Kidney (tissue), 14 donors: ENCODE results near the gene SKI. TPM values are rescaled to one million over a fixed set of nuclear protein-coding genes. Genes with fewer than 3 reads are reported as not detected.

Experiments
- DNase-seq, 5 donors: peaks; one replicate each; pipeline ENCODE4 v3.0.0-alpha.2; 2013 to 2020
- FAIRE-seq: peaks from 2 replicates; lab custom pipeline; 2012; peaks lifted over from hg19 to GRCh38; lab: Jason Lieb, UNC
- H3K27ac ChIP-seq, 2 donors: one replicate each; pipeline ENCODE4 v1.7.0; 2013; ENCODE audit warnings: low read depth in 2 of 2, low read length in 2 of 2, inconsistent platforms in 1 of 2
- H3K27me3 ChIP-seq: one replicate; pipeline ENCODE4 v1.7.1; 2013; ENCODE audit warnings: low read length, inconsistent platforms; ENCODE audit not compliant: control insufficient read depth, insufficient read depth
- H3K36me3 ChIP-seq, 3 donors: one replicate each; pipeline versions ENCODE4 v1.7.0 to v1.7.1; 2013; ENCODE audit warnings: low read length in 3 of 3, control low read depth in 1 of 3, inconsistent platforms in 1 of 3; ENCODE audit not compliant: insufficient read depth in 3 of 3, control insufficient read depth in 2 of 3
- H3K4me1 ChIP-seq, 3 donors: one replicate each; pipeline versions ENCODE4 v1.7.0 to v1.7.1; 2013; ENCODE audit warnings: low read length in 3 of 3, inconsistent platforms in 1 of 3, low read depth in 1 of 3; ENCODE audit not compliant: control insufficient read depth in 2 of 3, insufficient read depth in 2 of 3
- H3K4me3 ChIP-seq, 3 donors: one replicate each; pipeline versions ENCODE4 v1.7.0 to v1.8.1; 2013; ENCODE audit warnings: low read length in 3 of 3, control low read depth in 1 of 3, inconsistent platforms in 1 of 3
- H3K9ac ChIP-seq, 3 donors: one replicate each; pipeline versions ENCODE4 v1.7.0 to v1.7.1; 2013; ENCODE audit warnings: low read length in 3 of 3, control low read depth in 1 of 3, inconsistent platforms in 1 of 3
- H3K9me3 ChIP-seq, 3 donors: one replicate each; pipeline versions ENCODE4 v1.7.0 to v1.7.1; 2013; ENCODE audit warnings: low read length in 3 of 3, control low read depth in 1 of 3, inconsistent platforms in 1 of 3; ENCODE audit not compliant: control insufficient read depth in 2 of 3, insufficient read depth in 1 of 3
- intact Hi-C: fragments of 100-400 bp; cut with DNase I; formaldehyde crosslinking; loops from one replicate; pipeline ENCODE4 v1.11.1; 2022
- polyA plus RNA-seq: library from polyadenylated mRNA; stranded (reverse); fragments of 350-450 nt; fragmentation: Illumina TruSeq; extraction: RNeasy Lipid Tissue Mini Kit (QIAGEN cat#74804); gene quantifications from one replicate; pipeline ENCODE4 v1.2.3, GENCODE V29; 2014; ENCODE audit warnings: low read depth, low replicate concordance; ENCODE audit not compliant: insufficient read depth
- total RNA-seq: library from RNA; stranded (reverse); fragmentation: NEBNext Ultra II Directional; extraction: Animal tissue kit (Norgen Biotek cat#: 25700); gene quantifications from one replicate; pipeline ENCODE4 v1.2.1, GENCODE V29; 2021
- TF ChIP-seq, protein P1 (sequence below): IDR thresholded peaks from 3 replicates; pipeline ENCODE4 v1.5.1; 2012; ENCODE audit warnings: mild to moderate bottlenecking, moderate library complexity, borderline replicate concordance; ENCODE audit not compliant: insufficient read depth; ENCODE audit errors: extremely low read depth
- donor health status: control.
- donor health status: control.
- donor health status: control.
- donor health status: control.
- donor health status: control.
- donor health status: DM: yes; HTN: yes; CAD: no.
- donor health status: Normal renal cell carcinoma (clear cell type).

Gene SKI
- total and polyA plus RNA-seq, 2 donors from 2014 or later = 9.2 to 78.6 TPM

DNA sequence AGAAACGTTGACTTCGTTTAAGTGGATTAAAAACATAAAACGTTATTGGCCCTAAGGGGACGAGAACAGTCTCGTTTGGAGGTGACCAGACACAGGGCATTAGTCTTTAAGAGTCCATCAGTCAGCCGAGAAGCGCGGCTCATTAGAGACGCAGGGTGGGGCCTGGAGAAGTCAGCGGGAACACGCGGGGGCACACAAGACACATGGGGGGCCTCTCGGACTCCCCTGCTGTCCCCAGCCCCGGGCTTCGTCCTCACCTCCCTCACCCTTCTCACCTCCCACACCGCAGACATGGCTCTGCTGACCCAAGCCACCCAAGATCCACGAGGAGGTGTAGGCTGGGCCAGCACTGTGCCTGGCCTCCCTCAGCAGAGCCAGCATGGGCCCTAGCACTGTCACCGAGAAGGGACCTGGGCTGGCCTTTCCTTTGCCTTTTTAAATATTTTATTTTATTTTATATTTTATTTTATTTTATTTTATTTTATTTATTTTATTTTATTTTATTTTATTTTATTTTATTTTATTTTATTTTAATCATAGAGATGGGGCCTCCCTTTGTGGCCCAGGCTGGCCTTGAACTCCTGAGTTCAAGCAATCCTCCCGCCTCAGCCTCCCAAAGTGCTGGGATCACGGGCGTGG, 114.4 kb downstream of the SKI start:
- H3K27ac ChIP-seq = no peak overlapping the region
- H3K27me3 ChIP-seq = no peaks in the 10 kb centered on the region
- FAIRE-seq (no peak), DNase-seq (peak in 1 of 5 donors; percentile 40)
- no peak overlapping the region for H3K4me3 ChIP-seq
- no peaks in the 10 kb centered on the region for H3K36me3 ChIP-seq
- no peaks in the 10 kb centered on the region for H3K4me1 ChIP-seq
- TF ChIP-seq, protein P1, sequence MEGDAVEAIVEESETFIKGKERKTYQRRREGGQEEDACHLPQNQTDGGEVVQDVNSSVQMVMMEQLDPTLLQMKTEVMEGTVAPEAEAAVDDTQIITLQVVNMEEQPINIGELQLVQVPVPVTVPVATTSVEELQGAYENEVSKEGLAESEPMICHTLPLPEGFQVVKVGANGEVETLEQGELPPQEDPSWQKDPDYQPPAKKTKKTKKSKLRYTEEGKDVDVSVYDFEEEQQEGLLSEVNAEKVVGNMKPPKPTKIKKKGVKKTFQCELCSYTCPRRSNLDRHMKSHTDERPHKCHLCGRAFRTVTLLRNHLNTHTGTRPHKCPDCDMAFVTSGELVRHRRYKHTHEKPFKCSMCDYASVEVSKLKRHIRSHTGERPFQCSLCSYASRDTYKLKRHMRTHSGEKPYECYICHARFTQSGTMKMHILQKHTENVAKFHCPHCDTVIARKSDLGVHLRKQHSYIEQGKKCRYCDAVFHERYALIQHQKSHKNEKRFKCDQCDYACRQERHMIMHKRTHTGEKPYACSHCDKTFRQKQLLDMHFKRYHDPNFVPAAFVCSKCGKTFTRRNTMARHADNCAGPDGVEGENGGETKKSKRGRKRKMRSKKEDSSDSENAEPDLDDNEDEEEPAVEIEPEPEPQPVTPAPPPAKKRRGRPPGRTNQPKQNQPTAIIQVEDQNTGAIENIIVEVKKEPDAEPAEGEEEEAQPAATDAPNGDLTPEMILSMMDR = no peak
- intact Hi-C loops = no loop called here
- H3K9ac ChIP-seq = no peak overlapping the region
- no peaks in the 10 kb centered on the region for H3K9me3 ChIP-seq

DNA sequence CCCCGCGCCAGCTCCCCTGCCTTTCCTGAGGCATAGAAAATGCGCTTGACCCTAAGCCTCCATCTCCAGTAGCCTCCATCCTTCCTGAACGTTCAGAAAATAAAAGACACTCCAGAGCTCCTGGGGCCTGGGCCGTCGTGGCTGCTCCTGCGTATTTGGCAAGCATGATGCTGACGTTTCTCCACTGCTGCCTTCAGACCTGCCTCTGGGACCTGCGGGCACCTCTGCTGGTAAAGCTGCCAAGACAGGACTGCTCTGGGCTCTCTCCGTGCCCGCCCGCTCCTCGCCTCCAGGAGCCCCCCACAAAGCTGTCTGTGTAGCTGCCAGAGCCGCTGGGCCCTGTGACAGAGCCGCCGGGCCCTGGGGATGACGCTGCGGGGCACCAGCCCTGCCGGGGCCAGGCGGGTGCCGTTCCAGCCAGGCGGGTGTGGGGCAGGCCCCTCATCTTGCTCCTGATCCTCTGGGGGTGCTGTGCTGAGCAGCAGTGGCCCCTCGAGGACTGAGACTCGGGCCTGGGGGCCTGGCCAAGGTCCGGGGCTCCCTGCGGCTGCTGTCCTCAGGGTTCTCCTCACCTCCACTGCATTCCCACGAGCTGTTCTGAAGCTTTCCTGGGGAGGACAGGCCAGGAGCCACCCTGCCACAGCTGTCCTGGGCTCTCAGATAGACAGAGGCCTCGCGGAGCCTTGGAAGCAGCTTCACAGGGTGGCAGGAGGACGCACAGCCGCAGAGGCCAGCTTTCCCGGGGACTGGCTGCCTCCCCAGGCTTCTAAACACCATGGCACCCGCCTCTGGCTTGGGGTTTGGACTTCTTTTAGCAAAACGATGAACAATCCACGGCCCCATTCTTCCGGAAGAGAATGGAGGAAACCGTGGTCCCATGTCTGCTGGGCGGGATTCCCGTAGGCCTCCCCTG, 115.2 kb downstream of the SKI start:
- FAIRE-seq (no peak), DNase-seq (peak in 1 of 5 donors; percentile 55)
- Histone ChIP-seq H3K27ac (no peak overlapping the region), H3K36me3 (no peaks in the 10 kb centered on the region), H3K9ac (no peak overlapping the region), H3K27me3 (no peaks in the 10 kb centered on the region), H3K9me3 (no peaks in the 10 kb centered on the region), H3K4me3 (no peak overlapping the region), H3K4me1 (peaks cover 0 to 2% (median 0%) of the 10 kb centered on the region in 3 donors)
- intact Hi-C loops = no loop called here
- TF ChIP-seq, protein P1 = no peak

DNA sequence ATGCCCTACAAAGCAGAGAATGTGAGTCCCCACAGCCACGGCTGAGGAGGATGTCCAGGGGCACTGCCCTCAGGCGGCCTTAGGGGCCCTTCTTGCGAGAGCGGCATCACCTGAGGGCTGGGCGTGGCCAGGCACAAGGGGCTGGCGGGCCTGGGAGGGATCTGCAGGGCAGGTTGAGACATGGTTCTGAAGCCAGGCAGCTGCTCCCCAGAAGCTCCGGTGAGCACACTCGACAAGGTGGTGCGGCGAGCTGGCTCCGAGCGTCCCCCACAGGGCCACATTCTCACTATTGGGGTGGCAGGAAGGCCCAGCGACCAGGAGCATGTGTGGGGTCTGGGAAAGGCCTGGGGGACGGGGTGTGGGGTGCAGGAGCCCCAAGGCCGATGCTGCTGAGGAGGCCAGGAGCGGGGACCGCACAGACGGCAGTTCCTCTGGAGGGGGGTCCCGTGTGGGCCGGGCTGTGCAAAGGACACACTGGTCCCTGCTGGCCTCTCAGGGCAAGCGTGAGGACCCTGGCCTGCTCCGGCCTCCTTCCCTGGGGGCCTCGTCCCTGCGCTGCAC, 116.1 kb downstream of the SKI start:
- TF ChIP-seq, protein P1 = no peak
- peak in 2 of 5 donors; percentile 36 to 61 for DNase-seq
- Histone ChIP-seq H3K27me3 (no peaks in the 10 kb centered on the region), H3K9ac (no peak overlapping the region), H3K9me3 (no peaks in the 10 kb centered on the region), H3K36me3 (no peaks in the 10 kb centered on the region), H3K4me3 (no peak overlapping the region), H3K27ac (no peak overlapping the region), H3K4me1 (peaks cover 0 to 2% (median 0%) of the 10 kb centered on the region in 3 donors)
- FAIRE-seq = no peak
- intact Hi-C loops = no loop called here
